DMS114 treated with DMSO at 0.1 percent for 48 hours (cell line): ENCODE results near the gene ACYP2.
"Not testable (repeated sequence)": the region's sequence is repeated elsewhere in the genome, so short reads cannot be mapped to it uniquely, and the experiment has no call there.

Source experiments
- DNase-seq: peaks from one replicate; lab custom pipeline; 2025; ENCODE audit not compliant: unreplicated experiment; lab: John Stamatoyannopoulos, UW

Gene ACYP2

DNA sequence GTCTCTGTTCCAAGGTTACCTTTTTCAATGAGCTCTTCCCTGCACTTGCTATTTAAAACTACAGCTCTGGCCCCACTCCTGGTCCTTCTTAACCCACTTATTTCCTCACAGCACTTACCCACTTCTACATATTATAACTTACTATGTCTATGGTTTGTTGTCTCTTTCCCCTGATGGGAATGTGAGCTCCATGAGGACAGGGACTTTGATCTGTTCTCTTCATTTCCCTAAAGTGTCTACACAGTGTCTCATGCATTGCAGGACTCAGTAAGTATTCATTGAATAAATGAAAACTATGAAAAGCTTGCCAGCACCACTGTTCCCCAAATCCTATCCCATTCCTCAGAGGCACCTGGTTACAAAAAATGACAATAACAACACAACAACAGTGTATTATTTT is 18.3 kb upstream of the ACYP2 start:
- no peak for DNase-seq

DNA sequence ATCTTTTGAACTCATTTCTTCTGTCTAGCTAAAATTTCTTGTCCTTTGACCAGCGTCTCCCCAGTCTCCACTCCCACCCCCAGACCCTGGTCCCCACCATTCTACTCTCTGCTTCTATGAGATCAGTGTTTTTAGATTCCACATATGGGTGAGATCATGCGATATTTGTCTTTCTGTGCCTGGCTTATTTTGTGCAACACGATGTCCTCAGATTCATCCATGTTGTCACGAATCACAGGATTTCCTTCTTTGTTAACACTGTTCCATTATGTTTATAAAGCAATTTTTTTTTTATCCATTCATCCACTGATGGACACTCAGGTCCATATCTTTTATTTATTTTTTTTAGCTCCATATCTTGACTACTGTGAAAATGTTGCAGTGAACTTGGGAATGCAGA is 16.0 kb upstream of the ACYP2 start:
- no peak for DNase-seq

DNA sequence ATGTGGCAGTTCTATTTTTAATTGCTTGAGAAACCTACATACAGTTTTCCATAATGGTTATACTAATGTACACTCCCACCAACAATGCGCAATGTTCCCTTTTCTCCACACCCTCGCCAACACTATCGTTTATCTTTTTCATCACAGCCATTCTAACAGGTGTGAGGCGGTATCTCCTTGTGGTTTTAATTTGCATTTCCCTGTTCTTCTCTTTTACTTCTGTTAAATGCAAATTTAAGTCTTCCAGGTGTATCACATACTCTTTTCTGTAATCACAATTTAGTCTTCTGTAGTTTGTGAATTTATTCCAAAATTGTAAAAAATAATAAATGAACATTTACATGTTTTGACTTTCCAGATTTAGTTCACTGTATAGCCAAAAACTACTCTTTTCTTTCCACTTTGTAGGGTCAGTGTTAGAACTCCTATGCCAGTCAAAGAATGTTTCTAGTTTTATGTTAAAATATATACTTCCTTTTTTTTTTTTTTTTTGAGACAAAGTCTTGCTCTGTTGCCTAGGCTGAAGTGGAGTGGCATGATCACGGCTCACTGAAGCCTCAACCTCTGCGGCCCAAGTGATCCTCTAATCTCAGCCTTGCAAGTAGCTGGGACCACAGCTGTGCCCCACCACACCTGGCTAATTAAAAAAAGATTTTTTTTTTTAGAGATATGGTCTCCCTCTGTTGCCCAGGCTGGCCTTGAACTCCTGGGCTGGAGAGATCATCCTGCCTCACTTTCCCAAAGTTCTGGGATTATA is 15.4 kb upstream of the ACYP2 start:
- DNase-seq, result no peak

DNA sequence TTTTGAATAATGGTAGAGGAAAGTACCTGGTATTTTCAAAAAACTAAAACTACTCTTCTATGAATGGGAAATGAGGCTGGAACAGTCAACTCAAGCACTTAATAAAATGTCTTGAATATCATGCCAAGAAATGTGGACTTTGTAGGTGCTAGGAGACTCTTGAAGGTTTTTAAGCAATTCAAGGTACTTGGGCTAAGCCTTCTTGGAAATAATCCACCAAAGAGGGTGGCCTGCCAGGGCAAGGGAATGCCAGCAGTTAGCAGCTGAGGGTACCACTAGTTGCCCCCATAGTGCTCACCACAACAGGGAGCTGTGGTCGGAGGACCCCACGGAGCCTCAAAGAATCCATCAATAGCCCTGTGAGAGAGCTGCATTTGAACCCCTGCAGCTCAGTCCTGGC is 14.6 kb upstream of the ACYP2 start:
- no peak for DNase-seq

DNA sequence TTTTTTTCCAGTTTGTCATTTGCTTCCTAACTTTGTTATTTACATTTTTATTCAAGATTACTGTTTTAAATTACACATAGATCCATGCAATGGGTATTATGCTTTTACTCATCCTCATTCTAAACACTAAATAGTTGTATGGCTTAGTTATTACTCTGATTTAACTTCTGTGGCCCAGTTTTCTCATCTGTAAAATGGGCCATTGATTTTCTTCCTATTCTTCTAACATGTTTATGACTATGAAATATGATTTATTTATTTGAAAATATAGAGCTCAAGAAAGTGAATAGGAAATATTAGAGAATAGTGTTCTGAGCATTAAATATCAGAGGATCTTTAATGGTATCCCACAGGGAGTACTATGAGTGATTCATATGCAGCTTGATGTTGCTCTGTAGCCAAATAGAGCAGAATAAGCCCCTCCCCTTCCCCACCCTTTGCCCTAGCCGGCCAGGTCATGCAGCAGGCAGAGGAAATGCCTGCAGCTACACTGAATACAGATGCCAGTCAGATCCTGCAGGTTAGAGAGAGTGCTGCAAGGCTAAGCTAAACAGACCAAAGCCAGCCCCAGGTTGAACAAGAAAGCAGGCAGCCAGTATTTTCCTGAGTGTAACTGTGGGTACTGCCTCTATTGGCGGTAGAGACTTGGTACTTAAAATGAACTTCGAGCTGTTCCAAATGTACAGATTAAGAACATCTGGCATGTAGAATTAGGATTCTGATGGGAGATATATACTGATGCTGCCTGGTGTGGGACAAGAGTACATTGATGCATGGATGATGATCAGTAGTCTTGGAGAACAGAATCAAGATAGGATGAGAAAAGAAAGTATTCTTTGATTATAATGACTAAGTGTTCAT is 11.7 kb upstream of the ACYP2 start:
- no peak for DNase-seq

GRCh38 chr2:54106631-54107454 is 8.6 kb upstream of the ACYP2 start:
- DNase-seq, result peak; percentile 55

DNA sequence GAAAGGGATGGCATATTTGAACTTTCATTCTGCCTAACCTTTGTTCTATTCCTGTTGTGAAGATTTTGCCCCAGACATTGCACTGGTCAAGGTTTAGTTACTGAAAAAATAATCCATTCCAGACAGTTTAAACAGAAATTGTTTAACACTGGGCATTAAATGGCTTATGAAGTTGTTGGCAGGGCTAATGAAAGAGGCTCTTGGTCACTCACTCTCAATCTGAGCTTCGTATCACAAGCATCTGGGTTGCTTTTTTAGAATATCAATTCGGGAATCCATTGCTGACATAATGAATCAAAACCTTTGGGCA is 8.0 kb upstream of the ACYP2 start:
- no peak for DNase-seq

GRCh38 chr2:54107903-54108615 is 7.4 kb upstream of the ACYP2 start:
- DNase-seq, result no peak

GRCh38 chr2:54109848-54110247 is 5.6 kb upstream of the ACYP2 start:
- DNase-seq, result no peak

- not testable (repeated sequence) for DNase-seq
Measured at GRCh38 chr2:54114479-54114878, 936 bp upstream of the ACYP2 start.

DNA sequence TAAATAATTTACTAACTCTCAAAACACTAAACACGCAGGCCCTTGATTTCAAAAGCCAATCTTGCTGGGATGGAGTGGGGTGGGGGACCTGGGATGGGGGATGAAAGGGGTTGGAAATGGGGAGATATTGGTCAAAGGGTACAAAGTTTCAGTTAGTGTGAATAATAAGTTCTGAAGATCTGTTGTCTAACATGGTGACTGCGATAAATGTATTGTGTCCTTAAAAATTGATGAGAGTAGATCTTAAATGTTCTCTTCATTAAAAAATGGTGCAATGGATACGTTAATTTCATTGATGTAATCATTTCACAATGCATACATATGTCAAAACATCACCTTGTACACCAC is 505 bp upstream of the ACYP2 start:
- no peak for DNase-seq

DNA sequence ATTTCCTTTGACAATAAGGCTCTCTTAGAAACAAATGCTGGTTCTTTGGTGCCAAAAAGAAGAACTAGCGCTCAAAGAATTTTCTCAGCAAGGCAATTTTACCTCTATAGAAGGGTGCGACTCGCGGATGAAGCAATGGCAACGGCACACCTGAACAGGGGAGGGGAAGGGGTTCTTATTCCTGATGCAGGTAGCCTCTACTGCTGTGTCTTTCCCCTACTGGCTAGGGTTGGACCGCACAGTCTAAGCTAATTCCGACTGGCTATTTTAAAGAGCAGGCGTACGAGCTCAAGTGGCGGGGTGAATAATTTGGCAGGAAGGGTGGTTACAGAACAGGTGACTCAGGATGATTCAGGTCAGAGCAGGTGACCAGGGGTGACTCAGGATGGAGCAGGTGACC is 1.2 kb downstream of the ACYP2 start:
- DNase-seq, result not testable (repeated sequence)

DNA sequence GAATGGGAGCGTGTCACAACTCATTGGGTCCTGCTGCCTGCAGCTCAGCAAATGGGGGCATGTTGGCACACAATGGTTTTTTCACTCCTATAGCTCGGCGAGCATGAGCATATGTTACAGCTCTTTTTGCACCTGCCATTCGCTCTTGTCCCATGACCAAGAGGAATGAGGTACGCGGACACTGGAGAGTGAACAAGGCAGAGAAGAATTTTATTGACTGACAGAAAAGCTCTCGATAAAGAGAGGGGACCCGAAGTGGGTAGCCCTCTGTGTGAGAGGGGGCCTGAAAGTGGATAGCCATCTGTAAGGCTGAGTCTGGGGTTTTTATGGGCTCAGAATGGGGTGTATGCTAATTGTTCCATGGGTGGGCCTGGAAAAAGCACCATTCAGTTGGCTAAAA is 5.5 kb downstream of the ACYP2 start:
- no peak for DNase-seq

DNA sequence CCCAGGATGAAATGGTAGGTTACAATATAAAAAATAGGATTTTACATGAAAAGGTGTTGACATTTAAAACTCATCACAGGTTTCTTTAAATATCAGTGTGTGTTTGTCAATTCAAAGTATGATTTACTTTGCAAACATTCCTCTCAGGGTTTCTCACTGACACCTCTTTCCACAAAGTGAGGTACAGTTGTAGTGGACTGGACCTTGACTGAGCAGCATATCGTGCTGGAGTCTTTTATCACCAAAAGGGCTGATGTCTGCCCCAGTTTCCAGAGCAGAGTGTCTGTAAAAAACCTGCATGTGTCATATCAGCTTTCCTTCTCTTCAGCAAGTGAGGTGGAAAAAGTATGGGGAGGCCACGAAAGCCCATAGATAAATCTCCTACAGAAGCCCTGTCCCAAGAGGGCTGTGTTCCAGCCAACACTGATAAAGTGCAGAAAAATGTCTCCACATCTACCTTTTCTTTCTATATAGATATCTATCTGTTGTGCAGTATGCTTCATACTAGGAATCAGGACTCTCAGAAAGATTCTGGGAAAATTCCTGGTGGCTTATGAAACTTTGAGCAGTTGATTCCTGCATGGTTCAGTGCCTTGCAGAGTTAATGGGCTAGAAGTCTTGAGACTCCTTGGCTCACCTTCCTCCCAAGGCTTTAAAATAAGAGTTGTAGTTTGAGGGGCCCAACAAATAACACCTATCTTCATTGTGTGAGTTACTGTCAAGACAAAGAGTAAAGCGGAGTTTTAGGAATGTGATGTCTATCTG is 6.9 kb downstream of the ACYP2 start:
- no peak for DNase-seq

DNA sequence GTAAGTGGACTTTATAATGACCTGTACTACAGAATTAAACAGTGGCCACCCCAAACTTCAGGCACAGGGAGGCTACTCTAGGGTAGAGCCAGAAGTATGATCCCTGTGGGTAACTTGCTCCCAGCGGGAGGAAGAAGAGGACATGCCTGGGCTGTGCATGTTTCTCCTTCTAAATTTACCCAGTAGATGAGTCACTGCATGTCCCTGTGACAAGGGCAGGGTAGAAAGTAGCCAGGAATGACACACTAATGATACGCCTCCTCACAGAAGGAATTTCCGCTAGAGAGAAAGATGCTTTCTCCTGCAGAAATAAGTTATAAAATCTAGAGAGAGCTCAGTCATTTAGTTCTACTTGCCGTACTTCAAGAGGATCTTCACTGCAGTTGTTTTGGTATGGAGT is 7.5 kb downstream of the ACYP2 start:
- DNase-seq, result no peak

- not testable (repeated sequence) for DNase-seq
Measured at GRCh38 chr2:54127174-54127573, 11.8 kb downstream of the ACYP2 start.

DNA sequence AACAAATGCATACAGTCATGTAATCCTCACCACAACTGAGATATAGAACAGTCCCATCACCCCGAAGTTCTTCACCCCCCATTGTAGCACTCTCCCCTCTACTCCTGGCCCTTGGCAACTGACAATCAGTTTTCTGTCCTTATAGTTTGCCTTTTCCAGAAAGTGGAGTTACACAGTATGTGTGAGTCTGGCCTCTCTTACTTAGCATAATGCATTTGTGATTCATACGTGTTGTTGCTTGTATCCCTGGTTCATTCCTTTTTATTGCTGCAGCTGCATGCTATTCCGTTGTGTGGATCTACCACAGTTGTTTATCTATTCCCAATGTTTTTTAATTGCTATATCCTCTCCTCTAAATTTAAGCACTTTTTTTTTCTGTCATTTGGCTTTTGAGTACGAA is 17.6 kb downstream of the ACYP2 start:
- no peak for DNase-seq

- DNase-seq, result no peak
Measured at GRCh38 chr2:54139210-54139609, 23.8 kb downstream of the ACYP2 start.

- DNase-seq, result no peak
Measured at GRCh38 chr2:54143780-54144179, 28.4 kb downstream of the ACYP2 start.

GRCh38 chr2:54148391-54148790 is 33.0 kb downstream of the ACYP2 start:
- DNase-seq, result no peak
